Mesendoderm (in vitro differentiated cells): ENCODE measurements around the gene ATF1. TPM values are rescaled to one million over a fixed set of nuclear protein-coding genes. Genes with fewer than 3 reads are reported as not detected.
A peak's percentile ranks its signal among the peaks of the same experiment; 100 is the strongest.

Experiments
- DNase-seq: peaks from one replicate; pipeline ENCODE4 v3.0.0; 2013
- H2AK5ac ChIP-seq: 2 replicates; pipeline ENCODE4 v1.6.1; 2013; ENCODE audit warnings: low read length, inconsistent platforms
- H2BK120ac ChIP-seq: 2 replicates; pipeline ENCODE4 v1.6.1; 2013; ENCODE audit warnings: low read depth, mild to moderate bottlenecking, low read length, moderate library complexity, mixed read lengths
- H2BK15ac ChIP-seq: replicated peaks from 2 replicates; pipeline ENCODE4 v1.6.1; 2013; ENCODE audit warnings: low read depth, mild to moderate bottlenecking, moderate library complexity
- H2BK5ac ChIP-seq: 2 replicates; pipeline ENCODE4 v1.6.1; 2013; ENCODE audit warnings: low read length, inconsistent platforms
- H3K18ac ChIP-seq: 2 replicates; pipeline ENCODE4 v1.6.1; 2013; ENCODE audit warnings: mild to moderate bottlenecking, low read length, mixed read lengths
- H3K23ac ChIP-seq: one replicate; pipeline ENCODE4 v1.6.1; 2013; ENCODE audit warnings: low read length
- H3K27ac ChIP-seq: 2 replicates; pipeline ENCODE4 v1.5.1; 2013; ENCODE audit warnings: low read depth, mild to moderate bottlenecking, inconsistent platforms, low read length, moderate library complexity
- H3K27me3 ChIP-seq: 2 replicates; pipeline ENCODE4 v1.6.1; 2013; ENCODE audit warnings: low read length, control low read depth, mild to moderate bottlenecking, inconsistent platforms; ENCODE audit not compliant: insufficient read depth, poor library complexity
- H3K36me3 ChIP-seq: 2 replicates; pipeline ENCODE4 v1.6.1; 2013; ENCODE audit warnings: low read length, inconsistent platforms; ENCODE audit not compliant: control insufficient read depth, insufficient read depth
- H3K4ac ChIP-seq: one replicate; pipeline ENCODE4 v1.6.1; 2013; ENCODE audit warnings: low read depth, mild to moderate bottlenecking, low read length, moderate library complexity
- H3K4me1 ChIP-seq: 2 replicates; pipeline ENCODE4 v1.6.1; 2013; ENCODE audit warnings: low read depth, low read length, inconsistent platforms; ENCODE audit not compliant: control insufficient read depth
- H3K4me2 ChIP-seq: 2 replicates; pipeline ENCODE4 v1.6.1; 2013; ENCODE audit warnings: low read length
- H3K4me3 ChIP-seq: 2 replicates; pipeline ENCODE4 v1.5.1; 2013; ENCODE audit warnings: mild to moderate bottlenecking, low read length
- H3K56ac ChIP-seq: one replicate; pipeline ENCODE4 v1.6.1; 2013; ENCODE audit warnings: low read length
- H3K79me1 ChIP-seq: 2 replicates; pipeline ENCODE4 v1.6.1; 2013; ENCODE audit warnings: low read length, inconsistent platforms
- H3K79me2 ChIP-seq: 2 replicates; pipeline ENCODE4 v1.6.1; 2013; ENCODE audit warnings: mild to moderate bottlenecking, low read length; ENCODE audit not compliant: control insufficient read depth, insufficient read depth
- H3K9ac ChIP-seq: 2 replicates; pipeline ENCODE4 v1.6.1; 2013; ENCODE audit warnings: low read length, inconsistent platforms
- H4K5ac ChIP-seq: one replicate; pipeline ENCODE4 v1.6.1; 2013; ENCODE audit warnings: low read length
- H4K8ac ChIP-seq: one replicate; pipeline ENCODE4 v1.6.1; 2013; ENCODE audit warnings: low read depth, mild to moderate bottlenecking, control low read depth, low read length, moderate library complexity
- WGBS: extraction: QIAGEN DNeasy Blood & Tissue Kit; methylation state at CpG from one replicate; pipeline ENCODE4 v1.1.7; 2013; ENCODE audit warnings: low lambda C conversion rate, missing lambda C conversion rate; ENCODE audit not compliant: insufficient coverage; ENCODE audit errors: extremely low coverage; 5-methylcytosine and 5-hydroxymethylcytosine counted together
- polyA plus RNA-seq, 2 experiments: library from polyadenylated mRNA; stranded (reverse); fragments of 200-250 nt; gene quantifications; one replicate each; pipeline ENCODE4 v1.2.3, GENCODE V29; 2013

Gene ATF1
- 36.5 TPM for polyA plus RNA-seq (2013, experiment 1 of 2)
- 38.3 TPM for polyA plus RNA-seq (2013, experiment 2 of 2)

DNA sequence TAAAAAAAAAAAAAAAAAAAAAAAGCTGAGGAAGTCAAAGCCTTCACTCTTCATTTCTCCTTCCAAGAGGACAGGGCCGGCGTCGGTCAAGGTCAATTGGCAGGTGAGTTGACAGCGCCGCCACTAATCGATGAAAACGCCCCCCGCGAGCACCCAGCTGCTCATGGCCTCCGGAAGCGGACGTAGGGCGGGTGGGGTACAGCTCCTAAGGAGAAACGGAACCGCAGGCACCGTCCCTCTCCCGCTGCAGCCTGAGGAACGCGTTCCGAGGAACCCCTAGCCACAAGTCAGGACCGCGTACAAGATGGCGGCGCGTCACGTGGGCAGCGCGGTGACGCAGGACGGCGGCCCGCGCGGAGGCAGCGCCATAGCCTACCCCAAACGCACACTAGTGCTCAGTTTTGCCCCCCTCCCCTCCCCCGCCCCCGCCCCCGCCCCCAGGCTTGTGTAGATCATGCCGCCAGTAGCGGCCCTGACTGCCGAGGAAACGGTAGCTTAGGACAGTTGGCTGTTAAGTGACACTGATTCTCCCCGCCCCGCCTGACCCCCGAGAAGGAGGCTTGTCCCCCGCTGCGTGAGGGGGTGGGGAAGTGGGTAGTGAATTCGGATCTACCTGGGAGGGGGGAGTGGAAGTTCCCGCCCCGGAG, at the start of gene ATF1:
Gene ATF1, plus strand, starts transcription at position 463 of the 647 bp plus-strand sequence. CDS start 16,045 bp downstream, outside the sequence.
- peaks cover 29% of the 10 kb centered on the region for H3K79me2 ChIP-seq
- peak within 1 kb of the TSS; percentile 7 for H4K8ac ChIP-seq
- peak within 1 kb of the TSS; percentile 89 for H3K23ac ChIP-seq
- H3K4me2 ChIP-seq = peak within 1 kb of the TSS; percentile 88
- no peak within 1 kb of the TSS for H2BK15ac ChIP-seq
- H2BK120ac ChIP-seq = peak within 1 kb of the TSS; percentile 69
- DNase-seq = peak; percentile 97
- H2BK5ac ChIP-seq = peak within 1 kb of the TSS; percentile 90
- WGBS = no CpG with 5 or more reads among the region's 51 CpGs
- no peaks in the 10 kb centered on the region for H3K36me3 ChIP-seq
- peak within 1 kb of the TSS; percentile 97 for H3K56ac ChIP-seq
- H3K4me1 ChIP-seq = no peaks in the 10 kb centered on the region
- no peak within 1 kb of the TSS for H4K5ac ChIP-seq
- peak within 1 kb of the TSS; percentile 93 for H3K9ac ChIP-seq
- no peak within 1 kb of the TSS for H2AK5ac ChIP-seq
- H3K4me3 ChIP-seq = peak within 1 kb of the TSS; percentile 78
- H3K4ac ChIP-seq = peak within 1 kb of the TSS; percentile 95
- H3K79me1 ChIP-seq = peaks cover 3% of the 10 kb centered on the region
- H3K27ac ChIP-seq = peak within 1 kb of the TSS; percentile 97
- no peaks in the 10 kb centered on the region for H3K27me3 ChIP-seq
- H3K18ac ChIP-seq = peak within 1 kb of the TSS; percentile 94

DNA sequence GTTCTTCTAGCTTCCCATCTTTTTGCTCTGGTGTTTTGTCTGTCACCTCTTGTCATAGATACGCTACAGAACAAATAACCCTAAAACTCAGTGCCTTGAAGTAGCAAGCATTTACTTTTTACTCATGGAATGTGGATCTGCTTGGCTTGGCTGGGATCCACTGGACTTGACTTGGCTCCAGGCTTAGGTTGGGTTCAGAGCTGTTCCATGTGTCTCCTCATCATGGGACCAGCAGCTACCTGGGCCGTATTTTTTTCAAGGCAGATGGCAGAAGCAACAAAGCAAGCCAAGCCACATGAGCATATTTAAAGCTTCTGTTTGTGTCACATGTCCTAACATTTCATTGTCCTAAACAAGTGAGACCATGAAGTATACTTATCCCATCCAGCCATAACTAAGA, 48.7 kb upstream of the ATF1 start:
- Histone ChIP-seq H2BK120ac (no peak overlapping the region), H3K4me2 (no peak overlapping the region), H3K9ac (no peak overlapping the region), H3K27ac (no peak overlapping the region), H2BK15ac (no peak overlapping the region), H3K18ac (no peak overlapping the region), H3K4me3 (no peak overlapping the region), H3K23ac (no peak overlapping the region), H3K79me1 (no peaks in the 10 kb centered on the region), H3K79me2 (no peaks in the 10 kb centered on the region), H3K27me3 (no peaks in the 10 kb centered on the region), H2AK5ac (no peak overlapping the region), H4K5ac (no peak overlapping the region), H3K4ac (no peak overlapping the region), H3K56ac (no peak overlapping the region), H4K8ac (no peak overlapping the region), H2BK5ac (no peak overlapping the region), H3K36me3 (peaks cover 4% of the 10 kb centered on the region), H3K4me1 (no peaks in the 10 kb centered on the region)
- WGBS = no CpG with 5 or more reads among the region's 2 CpGs
- DNase-seq = no peak

DNA sequence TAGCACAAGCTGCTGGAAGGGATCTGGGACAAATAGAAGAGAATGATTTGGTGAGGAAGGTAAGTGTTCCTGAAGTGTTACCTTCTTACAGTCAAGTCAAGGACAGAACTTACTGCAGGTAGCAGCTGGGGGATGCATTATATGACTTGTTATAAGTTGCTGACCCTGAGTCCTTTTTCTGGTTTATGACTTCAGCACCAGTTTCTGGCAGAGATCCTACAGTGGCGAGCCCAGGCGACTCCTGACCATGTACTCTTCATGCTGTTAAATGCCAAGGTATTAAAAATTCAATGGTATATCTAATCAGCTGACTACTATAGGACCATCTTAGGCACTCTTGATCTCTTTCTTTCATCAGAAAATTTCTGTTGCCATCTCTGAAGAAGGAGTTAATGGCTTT, 45.1 kb upstream of the ATF1 start:
- no peak overlapping the region for H4K5ac ChIP-seq
- no peaks in the 10 kb centered on the region for H3K27me3 ChIP-seq
- H2AK5ac ChIP-seq = no peak overlapping the region
- H3K4me1 ChIP-seq = no peaks in the 10 kb centered on the region
- H3K18ac ChIP-seq = no peak overlapping the region
- no peak overlapping the region for H2BK120ac ChIP-seq
- no peak overlapping the region for H4K8ac ChIP-seq
- WGBS = no CpG with 5 or more reads among the region's 2 CpGs
- no peak overlapping the region for H2BK15ac ChIP-seq
- no peak overlapping the region for H3K4me2 ChIP-seq
- H3K9ac ChIP-seq = no peak overlapping the region
- no peak for DNase-seq
- H3K56ac ChIP-seq = no peak overlapping the region
- H3K27ac ChIP-seq = no peak overlapping the region
- H3K4me3 ChIP-seq = no peak overlapping the region
- H3K79me1 ChIP-seq = no peaks in the 10 kb centered on the region
- H3K36me3 ChIP-seq = peaks cover 4% of the 10 kb centered on the region
- H3K79me2 ChIP-seq = no peaks in the 10 kb centered on the region
- no peak overlapping the region for H3K23ac ChIP-seq
- no peak overlapping the region for H3K4ac ChIP-seq
- no peak overlapping the region for H2BK5ac ChIP-seq

DNA sequence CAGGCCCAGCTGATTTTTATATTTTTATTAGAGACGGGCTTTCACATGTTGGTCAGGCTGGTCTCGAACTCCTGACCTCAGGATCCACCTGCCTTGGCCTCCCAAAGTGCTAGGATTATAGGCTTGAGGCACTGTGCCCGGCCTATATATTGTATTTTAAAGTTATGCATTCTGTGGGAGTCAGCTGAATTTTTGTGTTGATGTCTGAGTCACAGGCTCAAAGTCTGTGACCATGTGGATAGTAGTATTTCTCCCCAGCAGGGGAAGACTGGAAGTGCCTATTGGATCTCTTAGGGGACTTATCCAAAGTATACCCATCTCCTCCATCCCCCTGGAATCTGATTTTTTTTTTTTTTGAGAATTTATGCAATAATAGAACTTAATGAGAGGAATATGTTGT, 43.8 kb upstream of the ATF1 start:
- H2AK5ac ChIP-seq = no peak overlapping the region
- H3K4ac ChIP-seq = no peak overlapping the region
- H3K27ac ChIP-seq = no peak overlapping the region
- H3K18ac ChIP-seq = no peak overlapping the region
- H3K27me3 ChIP-seq = no peaks in the 10 kb centered on the region
- no peak overlapping the region for H3K4me3 ChIP-seq
- H3K79me2 ChIP-seq = no peaks in the 10 kb centered on the region
- WGBS = no CpG with 5 or more reads among the region's 3 CpGs
- H2BK120ac ChIP-seq = no peak overlapping the region
- H4K8ac ChIP-seq = no peak overlapping the region
- no peak overlapping the region for H3K9ac ChIP-seq
- H3K56ac ChIP-seq = no peak overlapping the region
- no peak overlapping the region for H2BK5ac ChIP-seq
- no peak overlapping the region for H3K4me2 ChIP-seq
- no peak overlapping the region for H4K5ac ChIP-seq
- H3K36me3 ChIP-seq = peaks cover 5% of the 10 kb centered on the region
- no peak overlapping the region for H3K23ac ChIP-seq
- H3K79me1 ChIP-seq = no peaks in the 10 kb centered on the region
- no peak overlapping the region for H2BK15ac ChIP-seq
- DNase-seq = no peak
- no peaks in the 10 kb centered on the region for H3K4me1 ChIP-seq

DNA sequence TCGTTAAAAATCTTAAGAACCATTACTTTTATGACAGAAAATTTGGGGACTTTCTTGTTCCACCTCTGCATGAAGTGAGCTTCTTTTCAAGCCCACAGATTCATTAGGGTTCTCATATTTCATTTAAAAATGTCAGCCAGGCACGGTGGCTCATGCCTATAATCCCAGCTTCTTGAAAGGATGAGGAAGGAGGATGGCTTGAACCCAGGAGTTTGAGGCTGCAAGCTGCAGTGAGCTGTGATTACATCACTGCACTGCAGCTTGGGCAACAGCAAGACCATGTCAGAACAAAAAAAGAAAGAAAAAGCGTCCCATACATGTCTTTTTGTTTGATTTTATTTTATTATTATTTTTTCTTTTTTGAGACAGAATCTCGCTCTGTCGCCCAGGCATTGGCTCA, 43.4 kb upstream of the ATF1 start:
- H2BK15ac ChIP-seq = no peak overlapping the region
- H3K4ac ChIP-seq = no peak overlapping the region
- no peak overlapping the region for H3K4me2 ChIP-seq
- no peak overlapping the region for H3K27ac ChIP-seq
- H2BK120ac ChIP-seq = no peak overlapping the region
- no peak for DNase-seq
- no peaks in the 10 kb centered on the region for H3K79me2 ChIP-seq
- H3K23ac ChIP-seq = no peak overlapping the region
- H3K18ac ChIP-seq = no peak overlapping the region
- no peak overlapping the region for H3K4me3 ChIP-seq
- no peak overlapping the region for H4K8ac ChIP-seq
- H2AK5ac ChIP-seq = no peak overlapping the region
- no peak overlapping the region for H4K5ac ChIP-seq
- H3K56ac ChIP-seq = no peak overlapping the region
- H3K79me1 ChIP-seq = no peaks in the 10 kb centered on the region
- H3K9ac ChIP-seq = no peak overlapping the region
- H3K27me3 ChIP-seq = no peaks in the 10 kb centered on the region
- H3K36me3 ChIP-seq = peaks cover 5% of the 10 kb centered on the region
- no peak overlapping the region for H2BK5ac ChIP-seq
- no CpG with 5 or more reads among the region's 5 CpGs for WGBS
- H3K4me1 ChIP-seq = no peaks in the 10 kb centered on the region

DNA sequence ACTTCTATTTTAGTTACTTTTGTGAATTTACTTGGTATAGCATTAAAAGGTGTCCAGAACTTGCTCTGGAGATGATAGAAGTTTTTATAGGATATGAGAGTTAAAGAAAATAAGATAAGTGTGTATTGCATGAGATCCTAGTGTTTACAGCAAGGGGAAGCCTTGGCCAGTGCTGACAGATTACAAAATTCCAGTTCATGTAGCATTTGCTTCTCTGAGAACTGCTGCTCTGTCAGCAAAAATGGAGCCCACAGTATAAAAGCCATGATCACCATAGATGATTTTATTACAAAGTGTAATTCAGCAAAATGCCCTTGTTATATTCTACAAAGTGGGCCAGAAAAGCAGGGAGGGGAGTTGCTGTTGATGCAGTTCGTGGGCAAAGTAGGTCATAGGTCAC, 40.0 kb upstream of the ATF1 start:
- WGBS = no CpG with 5 or more reads among the region's 1 CpG

More for the DNA sequence above, 40.0 kb upstream of the ATF1 start:
- no peak overlapping the region for H3K23ac ChIP-seq
- H4K5ac ChIP-seq = no peak overlapping the region
- no peak overlapping the region for H2BK5ac ChIP-seq
- no peak overlapping the region for H3K4ac ChIP-seq
- H3K18ac ChIP-seq = no peak overlapping the region
- no peaks in the 10 kb centered on the region for H3K27me3 ChIP-seq
- no peak overlapping the region for H2BK15ac ChIP-seq
- no peak overlapping the region for H4K8ac ChIP-seq
- no peak for DNase-seq
- peaks cover 3% of the 10 kb centered on the region for H3K36me3 ChIP-seq
- no peak overlapping the region for H3K56ac ChIP-seq
- no peak overlapping the region for H3K9ac ChIP-seq
- H3K27ac ChIP-seq = no peak overlapping the region
- H3K4me2 ChIP-seq = no peak overlapping the region
- no peaks in the 10 kb centered on the region for H3K79me2 ChIP-seq
- H3K79me1 ChIP-seq = no peaks in the 10 kb centered on the region
- no peaks in the 10 kb centered on the region for H3K4me1 ChIP-seq
- H2AK5ac ChIP-seq = no peak overlapping the region
- H2BK120ac ChIP-seq = no peak overlapping the region
- no peak overlapping the region for H3K4me3 ChIP-seq
